ENCODE results near the gene MCM5.
"Not testable (repeated sequence)": the region's sequence is repeated elsewhere in the genome, so short reads cannot be mapped to it uniquely, and the experiment has no call there.

The MCM5 gene

DNA sequence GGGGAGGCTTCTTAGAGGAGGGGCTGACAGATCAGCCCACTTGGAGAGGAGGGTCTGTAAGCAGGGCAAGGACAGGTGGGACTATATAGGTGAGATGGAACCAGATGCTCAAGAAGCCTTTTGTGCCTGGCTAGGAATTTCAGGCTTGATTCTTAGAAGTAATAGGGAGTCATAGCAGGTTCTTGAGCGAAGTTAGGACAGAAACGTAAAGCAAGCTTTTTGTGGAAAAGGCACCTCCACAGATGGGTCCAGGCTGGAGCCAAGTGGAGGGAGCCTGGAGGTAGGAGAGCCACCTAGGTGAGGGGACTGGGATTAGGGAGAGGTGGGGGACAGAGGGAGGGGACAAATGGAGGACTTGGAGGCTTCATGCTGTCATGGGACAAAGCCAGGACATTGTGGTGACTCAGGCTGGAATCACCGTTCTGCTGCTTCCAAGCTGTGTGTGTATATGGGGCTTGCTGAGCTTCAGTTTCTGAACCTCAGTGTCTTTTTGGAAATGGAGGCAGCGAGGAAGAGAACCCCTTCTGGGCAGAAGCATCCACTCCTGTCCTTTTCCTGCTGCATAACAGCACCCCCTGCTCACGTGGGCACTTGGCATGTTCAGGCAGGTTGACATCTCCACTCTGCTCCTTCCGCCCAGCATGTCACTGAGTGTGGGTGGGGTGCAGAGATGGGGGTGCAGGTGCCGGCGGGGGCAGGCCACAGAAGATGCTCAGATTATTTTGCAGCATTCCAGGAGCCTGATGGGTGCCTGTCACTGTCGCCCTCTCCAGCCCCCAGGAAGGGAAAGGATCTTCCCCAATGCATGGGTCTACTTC is 58.0 kb downstream of the MCM5 start:
- TF ChIP-seq, protein P1, sequence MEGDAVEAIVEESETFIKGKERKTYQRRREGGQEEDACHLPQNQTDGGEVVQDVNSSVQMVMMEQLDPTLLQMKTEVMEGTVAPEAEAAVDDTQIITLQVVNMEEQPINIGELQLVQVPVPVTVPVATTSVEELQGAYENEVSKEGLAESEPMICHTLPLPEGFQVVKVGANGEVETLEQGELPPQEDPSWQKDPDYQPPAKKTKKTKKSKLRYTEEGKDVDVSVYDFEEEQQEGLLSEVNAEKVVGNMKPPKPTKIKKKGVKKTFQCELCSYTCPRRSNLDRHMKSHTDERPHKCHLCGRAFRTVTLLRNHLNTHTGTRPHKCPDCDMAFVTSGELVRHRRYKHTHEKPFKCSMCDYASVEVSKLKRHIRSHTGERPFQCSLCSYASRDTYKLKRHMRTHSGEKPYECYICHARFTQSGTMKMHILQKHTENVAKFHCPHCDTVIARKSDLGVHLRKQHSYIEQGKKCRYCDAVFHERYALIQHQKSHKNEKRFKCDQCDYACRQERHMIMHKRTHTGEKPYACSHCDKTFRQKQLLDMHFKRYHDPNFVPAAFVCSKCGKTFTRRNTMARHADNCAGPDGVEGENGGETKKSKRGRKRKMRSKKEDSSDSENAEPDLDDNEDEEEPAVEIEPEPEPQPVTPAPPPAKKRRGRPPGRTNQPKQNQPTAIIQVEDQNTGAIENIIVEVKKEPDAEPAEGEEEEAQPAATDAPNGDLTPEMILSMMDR (IDR thresholded peaks at IDR 0.05; ENCODE audit: low read depth, low read length, missing control alignments), result no peak
- H3K4me3 ChIP-seq (replicated peaks; ENCODE audit: low read depth, low read length), result no peak overlapping the region
- no peak for DNase-seq (ENCODE audit: extremely low read depth, low read depth)

DNA sequence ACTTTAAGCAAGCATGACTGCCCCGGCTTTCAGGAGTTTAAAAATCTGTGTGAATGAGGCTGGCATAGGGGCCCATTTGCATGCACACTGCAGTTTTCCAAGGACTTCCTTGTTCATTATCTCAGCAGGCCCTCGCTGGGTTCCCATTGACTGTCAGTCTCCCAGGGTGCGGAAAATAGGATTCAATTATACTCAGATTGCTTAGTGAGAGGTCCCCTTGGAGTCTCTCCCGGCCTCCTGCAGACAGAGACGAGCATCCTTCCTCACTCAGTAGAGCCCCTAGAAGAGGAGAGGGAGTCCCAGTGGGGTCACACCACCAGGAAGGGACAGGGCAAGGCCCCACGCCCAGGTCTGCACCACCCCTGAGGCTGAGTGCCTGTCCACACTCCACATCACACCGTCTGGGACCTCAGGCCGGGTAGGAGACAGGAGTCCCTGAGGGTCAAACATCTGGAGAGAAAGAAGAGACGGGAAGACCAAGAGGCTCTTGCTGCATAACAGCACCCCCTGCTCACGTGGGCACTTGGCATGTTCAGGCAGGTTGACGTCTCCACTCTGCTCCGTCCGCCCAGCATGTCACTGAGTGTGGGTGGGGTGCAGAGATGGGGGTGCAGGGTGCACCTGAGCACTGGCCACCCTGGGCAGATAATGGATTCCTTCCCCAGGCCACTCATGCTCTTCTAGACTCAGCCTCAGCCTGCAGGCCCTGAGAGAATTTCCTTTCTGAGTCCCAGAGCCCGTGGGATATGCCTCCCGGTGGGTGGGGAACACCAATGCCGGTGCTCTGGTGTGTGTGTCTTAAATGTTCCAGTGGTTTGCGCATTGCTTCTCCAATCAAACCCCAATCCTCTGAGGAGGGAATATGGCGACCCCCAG is 58.8 kb downstream of the MCM5 start:
- TF ChIP-seq, protein P1 (IDR thresholded peaks at IDR 0.05; ENCODE audit: low read depth, low read length, missing control alignments), result no peak
- no peak overlapping the region for H3K4me3 ChIP-seq (replicated peaks; ENCODE audit: low read depth, low read length)
- no peak for DNase-seq (ENCODE audit: extremely low read depth, low read depth)

DNA sequence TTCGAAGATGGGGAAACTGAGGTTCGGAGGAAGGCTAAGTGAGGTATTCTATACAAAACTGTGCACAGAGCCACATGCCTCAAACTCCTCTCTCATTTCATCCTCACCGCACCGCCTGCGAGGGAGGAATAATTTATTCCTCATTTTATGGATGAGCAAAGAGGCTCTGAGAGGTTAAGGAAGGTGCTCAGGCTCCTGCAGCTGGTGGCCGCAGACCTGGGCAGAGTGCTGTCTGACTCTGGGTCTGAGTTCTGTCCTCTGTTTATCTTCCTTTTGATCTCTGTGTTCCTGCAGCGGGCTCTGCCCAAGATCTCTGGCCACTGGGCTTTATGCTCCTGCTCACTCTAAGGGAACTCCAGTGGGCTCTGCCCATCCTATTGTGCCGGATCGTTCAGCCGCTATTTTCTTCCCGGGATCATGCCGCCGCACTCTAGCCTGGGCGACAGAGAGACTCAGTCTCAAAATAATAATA is 59.5 kb downstream of the MCM5 start:
- TF ChIP-seq, protein P1 (IDR thresholded peaks at IDR 0.05; ENCODE audit: low read depth, low read length, missing control alignments), result no peak
- no peak overlapping the region for H3K4me3 ChIP-seq (replicated peaks; ENCODE audit: low read depth, low read length)
- DNase-seq (ENCODE audit: extremely low read depth, low read depth), result no peak

DNA sequence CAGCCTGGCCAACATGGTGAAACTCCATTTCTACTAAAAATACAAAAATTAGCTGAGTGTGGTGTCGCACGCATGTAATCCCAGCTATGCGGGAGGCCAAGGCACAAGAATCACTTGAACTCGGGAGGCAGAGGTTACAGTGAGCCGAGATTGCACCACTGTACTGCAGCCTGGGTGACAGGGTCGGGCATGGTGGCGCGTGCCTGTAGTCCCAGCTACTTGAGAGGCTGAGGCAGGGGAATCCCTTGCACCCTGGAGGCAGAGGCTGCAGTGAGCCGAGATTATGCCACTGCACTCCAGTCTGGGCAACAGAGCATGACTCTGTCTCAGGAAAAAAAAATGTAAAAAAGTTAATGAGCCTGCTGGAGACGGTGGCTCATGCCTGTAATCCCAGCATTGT is 60.0 kb downstream of the MCM5 start:
- H3K4me3 ChIP-seq (replicated peaks; ENCODE audit: low read depth, low read length); DNase-seq (ENCODE audit: extremely low read depth, low read depth): not testable (repeated sequence)

DNA sequence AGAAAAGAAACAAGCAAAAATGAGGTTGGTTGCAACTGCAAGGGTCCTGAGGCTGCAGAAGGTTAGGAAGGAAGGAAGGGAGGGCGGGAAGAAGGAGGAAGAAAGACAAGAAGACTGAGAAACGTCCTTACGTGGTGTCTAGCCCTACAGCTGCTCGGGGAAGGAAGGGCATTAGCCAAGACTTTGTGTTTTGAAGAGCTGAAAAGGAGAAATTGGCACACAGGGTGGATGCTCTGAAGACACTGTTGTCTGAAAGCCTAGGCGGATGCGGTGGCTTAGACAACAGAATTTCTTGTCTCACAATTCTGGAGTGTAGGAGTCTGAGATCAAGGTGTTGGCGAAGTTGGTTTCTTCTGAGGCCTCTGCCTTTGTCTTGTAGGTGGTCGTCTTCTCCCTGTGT is 60.7 kb downstream of the MCM5 start:
- TF ChIP-seq, protein P1 (IDR thresholded peaks at IDR 0.05; ENCODE audit: low read depth, low read length, missing control alignments), result no peak
- no peak for DNase-seq (ENCODE audit: extremely low read depth, low read depth)
- no peak overlapping the region for H3K4me3 ChIP-seq (replicated peaks; ENCODE audit: low read depth, low read length)

DNA sequence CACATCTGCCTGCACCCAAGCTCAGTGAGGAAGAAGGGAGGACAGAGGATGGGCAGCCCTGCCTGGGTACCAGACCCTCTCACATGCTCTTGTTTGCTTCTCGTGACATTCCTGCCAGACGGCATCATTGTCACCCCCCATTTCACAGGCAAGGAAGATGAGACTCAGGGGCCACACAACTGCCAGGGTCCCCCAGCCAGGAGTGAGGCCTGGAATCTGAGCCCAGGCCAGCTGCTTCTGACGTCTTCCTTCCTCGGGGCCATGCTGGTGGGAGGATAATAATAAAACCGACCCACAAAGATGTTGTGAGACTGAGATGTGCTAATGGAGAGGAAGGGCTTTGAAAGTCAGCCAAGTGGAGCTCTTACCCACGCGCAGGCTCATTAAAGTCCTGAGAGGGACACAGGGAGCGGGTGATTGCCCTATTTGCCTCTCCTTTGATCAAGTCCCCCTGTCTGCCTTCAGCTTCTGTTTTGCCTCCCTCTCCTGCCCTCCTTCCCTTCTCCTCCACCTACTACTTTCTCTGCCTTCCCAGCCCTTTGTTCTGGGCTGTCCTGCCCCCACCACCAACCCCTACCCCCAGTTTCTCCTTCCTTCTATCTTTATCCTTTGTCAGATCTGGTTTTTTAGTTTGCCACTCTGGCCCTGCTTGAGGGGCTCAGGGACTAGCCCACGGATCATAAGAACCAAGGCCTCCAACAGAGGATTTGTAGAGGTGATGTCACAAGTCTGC is 62.7 kb downstream of the MCM5 start:
- no peak for DNase-seq (ENCODE audit: extremely low read depth, low read depth)
- TF ChIP-seq, protein P1 (IDR thresholded peaks at IDR 0.05; ENCODE audit: low read depth, low read length, missing control alignments), result no peak
- no peak overlapping the region for H3K4me3 ChIP-seq (replicated peaks; ENCODE audit: low read depth, low read length)

Data from HFF-Myc (cell line).